ENCODE results near the gene ATG10. TPM values are rescaled to one million over a fixed set of nuclear protein-coding genes. Genes with fewer than 3 reads are reported as not detected.

Gene ATG10
- total RNA-seq, 1 donor = 6.5 TPM

GRCh38 chr5:82165740-82166530, 194.1 kb downstream of the ATG10 start:
- Histone ChIP-seq H3K4me1 (ENCODE audit: insufficient read depth, low read length) (peaks cover 24% of the 10 kb centered on the region), H4K20me1 (ENCODE audit: insufficient read depth, low read length) (no peaks in the 10 kb centered on the region)

GRCh38 chr5:82167372-82167935, 195.6 kb downstream of the ATG10 start:
- no peak overlapping the region for H2AFZ ChIP-seq (ENCODE audit: low read length)
- no peak for DNase-seq (ENCODE audit: insufficient read length, low spot score, missing footprints)
- no peaks in the 10 kb centered on the region for H3K9me3 ChIP-seq (ENCODE audit: low read depth, low read length)
- no peak for TF ChIP-seq CTCF (IDR thresholded peaks at IDR 0.05; ENCODE audit: extremely low read depth, low read depth, low read length)
- H3K36me3 ChIP-seq (ENCODE audit: insufficient read depth, low read length) = no peaks in the 10 kb centered on the region
- no peaks in the 10 kb centered on the region for H3K79me2 ChIP-seq (ENCODE audit: insufficient read depth, low read length)
- H3K27ac ChIP-seq (ENCODE audit: low read depth, low read length) = no peak overlapping the region
- no peaks in the 10 kb centered on the region for H4K20me1 ChIP-seq (ENCODE audit: insufficient read depth, low read length)
- no peak overlapping the region for H3K4me3 ChIP-seq (ENCODE audit: insufficient read depth, low read length)
- H3K4me1 ChIP-seq (ENCODE audit: insufficient read depth, low read length) = peaks cover 24% of the 10 kb centered on the region
- no peak overlapping the region for H3K4me2 ChIP-seq (ENCODE audit: insufficient read depth, low read length)
- no peaks in the 10 kb centered on the region for H3K27me3 ChIP-seq (ENCODE audit: insufficient read depth, low read length)

More at GRCh38 chr5:82165740-82166530, 194.1 kb downstream of the ATG10 start:
- Histone ChIP-seq H3K9me3 (ENCODE audit: low read depth, low read length) (no peaks in the 10 kb centered on the region), H3K4me3 (ENCODE audit: insufficient read depth, low read length) (no peak overlapping the region), H3K36me3 (ENCODE audit: insufficient read depth, low read length) (no peaks in the 10 kb centered on the region), H2AFZ (ENCODE audit: low read length) (peak overlapping the region; percentile 13), H3K27ac (ENCODE audit: low read depth, low read length) (peak overlapping the region; percentile 86), H3K27me3 (ENCODE audit: insufficient read depth, low read length) (no peaks in the 10 kb centered on the region), H3K79me2 (ENCODE audit: insufficient read depth, low read length) (no peaks in the 10 kb centered on the region), H3K4me2 (ENCODE audit: insufficient read depth, low read length) (no peak overlapping the region)
- TF ChIP-seq CTCF (IDR thresholded peaks at IDR 0.05; ENCODE audit: extremely low read depth, low read depth, low read length) = peak; percentile 85
- DNase-seq (ENCODE audit: insufficient read length, low spot score, missing footprints) = no peak

GRCh38 chr5:82168294-82168693, 196.5 kb downstream of the ATG10 start:
- no peaks in the 10 kb centered on the region for H3K36me3 ChIP-seq (ENCODE audit: insufficient read depth, low read length)
- H3K4me2 ChIP-seq (ENCODE audit: insufficient read depth, low read length) = no peak overlapping the region
- no peak overlapping the region for H2AFZ ChIP-seq (ENCODE audit: low read length)
- peak; percentile 44 for DNase-seq (ENCODE audit: insufficient read length, low spot score, missing footprints)
- H3K27ac ChIP-seq (ENCODE audit: low read depth, low read length) = no peak overlapping the region
- H4K20me1 ChIP-seq (ENCODE audit: insufficient read depth, low read length) = no peaks in the 10 kb centered on the region
- no peaks in the 10 kb centered on the region for H3K9me3 ChIP-seq (ENCODE audit: low read depth, low read length)
- H3K4me3 ChIP-seq (ENCODE audit: insufficient read depth, low read length) = no peak overlapping the region
- no peaks in the 10 kb centered on the region for H3K27me3 ChIP-seq (ENCODE audit: insufficient read depth, low read length)
- no peak for TF ChIP-seq CTCF (IDR thresholded peaks at IDR 0.05; ENCODE audit: extremely low read depth, low read depth, low read length)
- H3K79me2 ChIP-seq (ENCODE audit: insufficient read depth, low read length) = no peaks in the 10 kb centered on the region
- H3K4me1 ChIP-seq (ENCODE audit: insufficient read depth, low read length) = peaks cover 24% of the 10 kb centered on the region

- Histone ChIP-seq H4K20me1 (ENCODE audit: insufficient read depth, low read length) (no peaks in the 10 kb centered on the region), H2AFZ (ENCODE audit: low read length) (no peak overlapping the region), H3K9me3 (ENCODE audit: low read depth, low read length) (no peaks in the 10 kb centered on the region), H3K36me3 (ENCODE audit: insufficient read depth, low read length) (no peaks in the 10 kb centered on the region), H3K79me2 (ENCODE audit: insufficient read depth, low read length) (no peaks in the 10 kb centered on the region), H3K4me3 (ENCODE audit: insufficient read depth, low read length) (no peak overlapping the region), H3K27me3 (ENCODE audit: insufficient read depth, low read length) (no peaks in the 10 kb centered on the region), H3K27ac (ENCODE audit: low read depth, low read length) (no peak overlapping the region), H3K4me1 (ENCODE audit: insufficient read depth, low read length) (peaks cover 22% of the 10 kb centered on the region), H3K4me2 (ENCODE audit: insufficient read depth, low read length) (no peak overlapping the region)
- no peak for DNase-seq (ENCODE audit: insufficient read length, low spot score, missing footprints)
- TF ChIP-seq CTCF (IDR thresholded peaks at IDR 0.05; ENCODE audit: extremely low read depth, low read depth, low read length) = no peak
Measured at GRCh38 chr5:82169892-82170291, 198.1 kb downstream of the ATG10 start.
